Measurements from ENCODE around the gene SMIM22.

The SMIM22 gene

GRCh38 chr16:4795181-4795827, at the start of gene SMIM22:
Gene SMIM22, plus strand, starts transcription at chr16:4795369. Its CDS starts 366 bp downstream, at chr16:4795735.
- TF ChIP-seq, protein P1, sequence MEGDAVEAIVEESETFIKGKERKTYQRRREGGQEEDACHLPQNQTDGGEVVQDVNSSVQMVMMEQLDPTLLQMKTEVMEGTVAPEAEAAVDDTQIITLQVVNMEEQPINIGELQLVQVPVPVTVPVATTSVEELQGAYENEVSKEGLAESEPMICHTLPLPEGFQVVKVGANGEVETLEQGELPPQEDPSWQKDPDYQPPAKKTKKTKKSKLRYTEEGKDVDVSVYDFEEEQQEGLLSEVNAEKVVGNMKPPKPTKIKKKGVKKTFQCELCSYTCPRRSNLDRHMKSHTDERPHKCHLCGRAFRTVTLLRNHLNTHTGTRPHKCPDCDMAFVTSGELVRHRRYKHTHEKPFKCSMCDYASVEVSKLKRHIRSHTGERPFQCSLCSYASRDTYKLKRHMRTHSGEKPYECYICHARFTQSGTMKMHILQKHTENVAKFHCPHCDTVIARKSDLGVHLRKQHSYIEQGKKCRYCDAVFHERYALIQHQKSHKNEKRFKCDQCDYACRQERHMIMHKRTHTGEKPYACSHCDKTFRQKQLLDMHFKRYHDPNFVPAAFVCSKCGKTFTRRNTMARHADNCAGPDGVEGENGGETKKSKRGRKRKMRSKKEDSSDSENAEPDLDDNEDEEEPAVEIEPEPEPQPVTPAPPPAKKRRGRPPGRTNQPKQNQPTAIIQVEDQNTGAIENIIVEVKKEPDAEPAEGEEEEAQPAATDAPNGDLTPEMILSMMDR (IDR thresholded peaks at IDR 0.05; ENCODE audit: low read depth, low read length) = no peak
- DNase-seq (ENCODE audit: extremely low read depth, low read depth) = no peak

- TF ChIP-seq, protein P1 (IDR thresholded peaks at IDR 0.05; ENCODE audit: low read depth, low read length) = no peak
Observed at GRCh38 chr16:4746215-4746614, 49.0 kb upstream of the SMIM22 start.

GRCh38 chr16:4746991-4747574, 48.1 kb upstream of the SMIM22 start:
- no peak for DNase-seq (ENCODE audit: extremely low read depth, low read depth)
- TF ChIP-seq, protein P1 (IDR thresholded peaks at IDR 0.05; ENCODE audit: low read depth, low read length) = no peak

More at GRCh38 chr16:4746215-4746614, 49.0 kb upstream of the SMIM22 start:
- DNase-seq (ENCODE audit: extremely low read depth, low read depth) = no peak

GRCh38 chr16:4747906-4748681, 47.1 kb upstream of the SMIM22 start:
- TF ChIP-seq, protein P1 (IDR thresholded peaks at IDR 0.05; ENCODE audit: low read depth, low read length) = no peak
- DNase-seq (ENCODE audit: extremely low read depth, low read depth) = no peak

- TF ChIP-seq, protein P1 (IDR thresholded peaks at IDR 0.05; ENCODE audit: low read depth, low read length) = no peak
- no peak for DNase-seq (ENCODE audit: extremely low read depth, low read depth)
Observed at GRCh38 chr16:4748682-4749411, 46.3 kb upstream of the SMIM22 start.

GRCh38 chr16:4749700-4750257, 45.4 kb upstream of the SMIM22 start:
- TF ChIP-seq, protein P1 (IDR thresholded peaks at IDR 0.05; ENCODE audit: low read depth, low read length) = no peak
- DNase-seq (ENCODE audit: extremely low read depth, low read depth) = no peak

All from AG09319 (cell line).